Sigmoid colon (tissue), 4 donors: ENCODE data around the gene LIMK1.

Experiments
- EP300 ChIP-seq, 4 donors: sonication (generic); formaldehyde crosslinking; IDR thresholded peaks; one replicate each; pipeline ENCODE4 v1.6.1; 2017; ENCODE audit warnings: antibody characterized with exemption in 4 of 4
- POLR2A ChIP-seq, 2 donors: fragments of 450-650 bp; IDR thresholded peaks; one replicate each; pipeline ENCODE4 v1.6.1; 2016; ENCODE audit warnings: antibody characterized with exemption in 2 of 2, mild to moderate bottlenecking in 2 of 2, moderate library complexity in 2 of 2
- POLR2AphosphoS5 ChIP-seq, 4 donors: sonication (generic); formaldehyde crosslinking; IDR thresholded peaks; one replicate each; pipeline ENCODE4 v1.6.1; 2017; ENCODE audit warnings: antibody characterized with exemption in 4 of 4
- TF ChIP-seq, protein P1 (sequence below), 4 experiments: fragments of 450-650 bp in 3 of 4; fragments of 200-600 bp in 1 of 4; IDR thresholded peaks; one replicate each; pipeline ENCODE4 v1.5.1; 2016 to 2019; ENCODE audit warnings: antibody characterized with exemption in 4 of 4, mild to moderate bottlenecking in 3 of 4, moderate library complexity in 2 of 4

DNA sequence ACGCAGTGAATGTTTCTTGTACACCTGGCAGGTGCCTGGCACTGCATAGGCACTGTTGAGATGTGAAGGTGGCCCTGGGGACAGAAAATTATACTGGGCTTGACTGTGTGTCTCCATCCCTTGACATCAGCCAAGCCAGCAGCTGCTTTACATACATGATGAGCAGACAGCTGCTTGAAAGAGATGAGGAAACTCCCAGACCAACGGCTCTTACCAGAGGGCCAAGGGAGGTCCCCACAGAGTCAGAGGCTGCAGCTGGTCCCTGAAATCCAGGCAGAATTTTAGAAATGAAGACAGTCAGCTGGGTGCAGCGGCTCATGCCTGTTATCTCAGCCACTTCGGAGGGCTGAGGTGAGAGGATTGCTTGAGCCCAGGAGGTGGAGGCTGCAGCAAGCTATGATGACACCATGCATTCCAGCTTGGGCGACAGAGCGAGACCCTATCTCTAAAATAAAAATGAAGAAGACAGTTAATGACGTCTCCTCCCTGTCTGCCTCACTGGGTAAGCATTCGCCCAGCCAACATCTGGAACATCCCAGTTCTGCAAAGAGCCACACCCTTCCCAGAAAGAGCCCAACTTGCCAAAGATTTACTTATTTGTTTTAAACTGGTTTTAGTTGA lies 17.6 kb downstream of the LIMK1 start:
- TF ChIP-seq, protein P1, sequence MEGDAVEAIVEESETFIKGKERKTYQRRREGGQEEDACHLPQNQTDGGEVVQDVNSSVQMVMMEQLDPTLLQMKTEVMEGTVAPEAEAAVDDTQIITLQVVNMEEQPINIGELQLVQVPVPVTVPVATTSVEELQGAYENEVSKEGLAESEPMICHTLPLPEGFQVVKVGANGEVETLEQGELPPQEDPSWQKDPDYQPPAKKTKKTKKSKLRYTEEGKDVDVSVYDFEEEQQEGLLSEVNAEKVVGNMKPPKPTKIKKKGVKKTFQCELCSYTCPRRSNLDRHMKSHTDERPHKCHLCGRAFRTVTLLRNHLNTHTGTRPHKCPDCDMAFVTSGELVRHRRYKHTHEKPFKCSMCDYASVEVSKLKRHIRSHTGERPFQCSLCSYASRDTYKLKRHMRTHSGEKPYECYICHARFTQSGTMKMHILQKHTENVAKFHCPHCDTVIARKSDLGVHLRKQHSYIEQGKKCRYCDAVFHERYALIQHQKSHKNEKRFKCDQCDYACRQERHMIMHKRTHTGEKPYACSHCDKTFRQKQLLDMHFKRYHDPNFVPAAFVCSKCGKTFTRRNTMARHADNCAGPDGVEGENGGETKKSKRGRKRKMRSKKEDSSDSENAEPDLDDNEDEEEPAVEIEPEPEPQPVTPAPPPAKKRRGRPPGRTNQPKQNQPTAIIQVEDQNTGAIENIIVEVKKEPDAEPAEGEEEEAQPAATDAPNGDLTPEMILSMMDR (IDR thresholded peaks at IDR 0.05): no peak
- TF ChIP-seq POLR2AphosphoS5 (IDR thresholded peaks at IDR 0.05) (peak in 1 of 4 donors; percentile 29), EP300 (IDR thresholded peaks at IDR 0.05) (no peak), POLR2A (IDR thresholded peaks at IDR 0.05) (no peak)
